K562 (cell line): ENCODE measurements around the gene HECW1. TPM values are rescaled to one million over a fixed set of nuclear protein-coding genes. Genes with fewer than 3 reads are reported as not detected.

Experiments
- ATAC-seq: fragments of 200-7000 bp; cut with Tn5 transposase; 3 replicates; pipeline ENCODE4 v1.9.1; 2020; ENCODE audit warnings: moderate library complexity
- BruUV-seq: library from RNA; stranded (reverse); fragments of 400-500 nt; replicated peaks from 2 replicates; lab custom pipeline; 2021; lab: Mats Ljungman, UMichigan
- CTCF ChIA-PET: fragments of 300-600 bp; formaldehyde crosslinking; extraction: SDS; loops from one replicate; lab custom pipeline; 2021; ENCODE audit warnings: low intra/inter-chr PET ratio; lab: Yijun Ruan, JAX
- POLR2A ChIA-PET: fragments of 300-600, 350-650 bp; sonication (Branson Sonifier 250); formaldehyde crosslinking; extraction: SDS; loops from one replicate; lab custom pipeline; 2021; ENCODE audit warnings: antibody characterized with exemption, inconsistent platforms; lab: Yijun Ruan, JAX
- DNase-seq, 4 experiments: peaks; one replicate each; pipeline versions ENCODE4 v3.0.0 to v3.0.0-alpha.2; 2011 to 2018; ENCODE audit warnings: low spot score in 3 of 4, mixed read lengths in 3 of 4; ENCODE audit errors: extremely low read depth in 1 of 4
- FAIRE-seq: peaks from 2 replicates; lab custom pipeline; 2011; peaks lifted over from hg19 to GRCh38; lab: Jason Lieb, UNC
- H2AFZ ChIP-seq: 2 replicates; pipeline ENCODE4 v1.6.0; 2011; ENCODE audit warnings: low read depth, low read length, control low read depth, inconsistent platforms
- H3K27ac ChIP-seq: fragments of 200-600 bp; 3 replicates; pipeline ENCODE4 v1.8.0; 2011; ENCODE audit warnings: low read depth, mild to moderate bottlenecking, control low read depth, inconsistent platforms, low read length, moderate library complexity, mixed read lengths; ENCODE audit errors: extremely low read depth
- H3K27me3 ChIP-seq, 2 experiments: fragments of 300-600 bp in 1 of 2; 2 replicates in 1 of 2; 3 replicates in 1 of 2; pipeline versions ENCODE4 v1.6.0 to v1.8.0; 2011; ENCODE audit warnings: inconsistent platforms in 2 of 2, low read length in 2 of 2, mild to moderate bottlenecking in 1 of 2, mixed read lengths in 1 of 2, moderate library complexity in 1 of 2; ENCODE audit not compliant: control insufficient read depth in 2 of 2, insufficient read depth in 2 of 2
- H3K36me3 ChIP-seq: fragments of 300-600 bp; 3 replicates; pipeline ENCODE4 v1.8.0; 2011; ENCODE audit warnings: mild to moderate bottlenecking, low read length, inconsistent platforms; ENCODE audit not compliant: control insufficient read depth, insufficient read depth
- H3K4me1 ChIP-seq, 2 experiments: fragments of 200-600 bp in 1 of 2; replicated peaks in 1 of 2; 2 replicates in 1 of 2; 3 replicates in 1 of 2; pipeline versions ENCODE4 v1.5.1 to v1.8.0; 2011; ENCODE audit warnings: inconsistent platforms in 2 of 2, low read length in 2 of 2, mild to moderate bottlenecking in 1 of 2, mixed read lengths in 1 of 2, moderate library complexity in 1 of 2; ENCODE audit not compliant: control insufficient read depth in 2 of 2, insufficient read depth in 2 of 2
- H3K4me2 ChIP-seq: 2 replicates; pipeline ENCODE4 v1.6.1; 2011; ENCODE audit warnings: low read length, control low read depth, inconsistent platforms, mixed read lengths; ENCODE audit not compliant: insufficient read depth
- H3K4me3 ChIP-seq: fragments of 200-600 bp; sonication (generic), shearing (Covaris generic); 2 replicates; pipeline ENCODE4 v1.5.1; 2016; ENCODE audit warnings: control low read depth, inconsistent platforms
- H3K79me2 ChIP-seq: fragments of 200-600 bp; 3 replicates; pipeline ENCODE4 v1.8.0; 2011; ENCODE audit warnings: low read length, inconsistent platforms; ENCODE audit not compliant: control insufficient read depth, insufficient read depth
- H3K9ac ChIP-seq, 2 experiments: 2 replicates each; pipeline versions ENCODE4 v1.6.0 to v1.6.1; 2011; ENCODE audit warnings: low read depth in 2 of 2, low read length in 2 of 2, control low read depth in 1 of 2, inconsistent platforms in 1 of 2, mild to moderate bottlenecking in 1 of 2, mixed read lengths in 1 of 2; ENCODE audit not compliant: insufficient read depth in 1 of 2
- H3K9me1 ChIP-seq: one replicate; pipeline ENCODE4 v1.6.0; 2011; ENCODE audit warnings: inconsistent platforms, mild to moderate bottlenecking, low read length, moderate library complexity; ENCODE audit not compliant: control insufficient read depth, insufficient read depth
- H3K9me3 ChIP-seq: replicated peaks from 2 replicates; pipeline ENCODE4 v1.5.1; 2011; ENCODE audit warnings: low read depth, low read length, inconsistent platforms; ENCODE audit not compliant: control insufficient read depth, insufficient read depth
- H4K20me1 ChIP-seq: replicated peaks from 2 replicates; pipeline ENCODE4 v1.6.1; 2011; ENCODE audit warnings: low read length, inconsistent platforms, mixed read lengths; ENCODE audit not compliant: control insufficient read depth, insufficient read depth
- HDAC6 ChIP-seq: IDR thresholded peaks from 2 replicates; pipeline ENCODE4 v1.6.1; 2012; ENCODE audit warnings: low read depth, mild to moderate bottlenecking, control low read depth, inconsistent platforms, low read length, moderate library complexity
- ZNF253 ChIP-seq: fragments of 250-450 bp; sonication (Bioruptor Pico); conservative IDR thresholded peaks from 2 replicates; pipeline ENCODE4 v1.6.1; 2021; ENCODE audit warnings: mild to moderate bottlenecking
- ZNF324 ChIP-seq: fragments of 250-450 bp; sonication (Bioruptor Pico); IDR thresholded peaks from 2 replicates; pipeline ENCODE4 v1.4.0; 2020; ENCODE audit warnings: mild to moderate bottlenecking
- ZNF551 ChIP-seq: fragments of 250-450 bp; sonication (Bioruptor Pico); IDR thresholded peaks from 2 replicates; pipeline ENCODE4 v1.5.0; 2021; ENCODE audit warnings: mild to moderate bottlenecking, moderate library complexity
- WGBS: fragments of 100-300 bp; shearing (Covaris generic); methylation state at CpG from one replicate; pipeline ENCODE4 v1.1.6; 2016; ENCODE audit warnings: low coverage, mixed read lengths; ENCODE audit not compliant: insufficient coverage; ENCODE audit errors: missing lambda C conversion rate; 5-methylcytosine and 5-hydroxymethylcytosine counted together
- in situ Hi-C: fragments of 300-500 bp; cut with MboI; formaldehyde crosslinking; loops from 4 replicates; pipeline ENCODE4 v1.15.0; 2018; ENCODE audit warnings: inconsistent platforms, mixed read lengths
- intact Hi-C: fragments of 100-400 bp; cut with micrococcal nuclease; formaldehyde crosslinking; loops from 2 replicates; pipeline ENCODE4 v1.14.2; 2022
- polyA plus RNA-seq, 8 experiments: library from polyadenylated mRNA; depleted of rRNA in 4 of 8; stranded (reverse) in 5 of 8; unstranded in 3 of 8; fragments of >200 nt; fragmentation: Nextera tagmentation in 2 of 8; fragmentation: Illumina TruSeq in 1 of 8; extraction: Ambion mirVana in 2 of 8; extraction: Trizol in 1 of 8; gene quantifications; 2 replicates each; pipeline versions ENCODE4 v1.2.1 to v1.2.3, GENCODE V29; 2011 to 2014; ENCODE audit warnings: inconsistent platforms in 1 of 8, missing spikeins in 1 of 8
- total RNA-seq, 7 experiments: library from RNA; depleted of rRNA in 6 of 7; stranded (reverse); fragments of >200 nt in 6 of 7; fragmentation: Illumina TruSeq in 2 of 7; extraction: Trizol in 2 of 7; gene quantifications; 2 replicates each; pipeline versions ENCODE4 v1.2.1 to v1.2.3, GENCODE V29; 2011 to 2021; ENCODE audit warnings: low replicate concordance in 1 of 7

Gene HECW1
- total and polyA plus RNA-seq, 9 of the 15 experiments (the other 6 are each of a cell fraction or from before 2014, with no cell fraction given): 0.07 to 0.31 (median 0.13) TPM; not detected in 4

DNA sequence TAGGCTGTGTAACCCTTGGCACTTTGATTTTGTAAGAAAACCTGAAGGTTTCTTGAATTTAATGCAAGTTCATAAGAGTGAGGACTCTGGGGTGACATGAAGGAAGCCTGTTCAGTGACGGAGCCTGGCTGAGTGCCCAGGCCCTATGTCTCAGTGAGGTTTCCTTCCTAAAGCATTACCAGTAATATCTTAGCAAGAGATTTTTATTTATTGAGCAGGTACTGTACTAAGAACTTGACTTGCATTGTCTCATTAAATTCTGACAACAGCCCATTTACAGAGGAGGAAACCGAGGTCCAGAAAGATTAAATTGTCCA is 197.2 kb downstream of the HECW1 start:
- Histone ChIP-seq H3K27me3 (peaks cover 21 to 28% of the 10 kb centered on the region in 2 experiments; a peak in 4 of 5 replicates), H3K4me3 (no peak overlapping the region), H4K20me1 (no peaks in the 10 kb centered on the region), H3K4me1 (peaks cover 0 to 3% of the 10 kb centered on the region in 2 experiments; a peak in 1 of 5 replicates), H3K79me2 (no peaks in the 10 kb centered on the region), H3K36me3 (no peaks in the 10 kb centered on the region), H2AFZ (no peak overlapping the region), H3K27ac (no peak overlapping the region), H3K9me3 (no peaks in the 10 kb centered on the region), H3K9me1 (no peaks in the 10 kb centered on the region), H3K4me2 (no peak overlapping the region), H3K9ac (no peak overlapping the region)
- ChIA-PET POLR2A (no interaction called here), CTCF (no interaction called here)
- no TSS peak for BruUV-seq
- intact Hi-C loops (no loop called here), in situ Hi-C loops (no loop called here)
- TF ChIP-seq ZNF324 (no peak), HDAC6 (no peak)
- no peak for ATAC-seq
- DNase-seq: no peak
- FAIRE-seq: no peak
- WGBS: 0% methylated on average over 2 of the region's 2 CpGs

DNA sequence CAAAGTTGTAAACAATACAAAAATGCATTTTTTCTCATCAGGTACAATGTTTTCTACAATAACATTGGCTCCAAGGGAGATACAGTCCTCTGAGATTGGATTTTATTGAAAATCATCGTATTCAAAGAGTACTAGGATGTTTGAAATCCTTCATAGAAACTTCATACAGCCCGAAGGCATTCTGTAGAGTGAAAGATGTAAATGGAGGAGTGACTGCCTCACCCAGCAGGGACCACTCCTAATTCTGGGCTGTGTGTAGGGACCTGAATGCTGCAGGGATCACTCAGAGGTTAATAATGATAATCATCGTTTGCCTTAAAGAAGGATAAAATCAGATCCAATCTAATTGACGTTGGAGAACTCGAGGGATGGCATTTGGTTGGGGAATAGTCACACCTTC is 198.6 kb downstream of the HECW1 start:
- H3K36me3 ChIP-seq: no peaks in the 10 kb centered on the region
- H3K4me3 ChIP-seq: no peak overlapping the region
- H3K27ac ChIP-seq: no peak overlapping the region
- H3K4me2 ChIP-seq: no peak overlapping the region
- no peak for DNase-seq
- no peaks in the 10 kb centered on the region for H3K9me1 ChIP-seq
- no peaks in the 10 kb centered on the region for H3K9me3 ChIP-seq
- WGBS: 0% methylated on average over 5 of the region's 5 CpGs
- TF ChIP-seq ZNF253 (no peak), ZNF551 (CRISPR knock-in tag) (no peak)
- peaks cover 19 to 25% of the 10 kb centered on the region in 2 experiments; a peak in 4 of 5 replicates for H3K27me3 ChIP-seq
- POLR2A ChIA-PET: no interaction called here
- CTCF ChIA-PET: no interaction called here
- peaks cover 0 to 3% of the 10 kb centered on the region in 2 experiments; a peak in 1 of 5 replicates for H3K4me1 ChIP-seq
- H4K20me1 ChIP-seq: no peaks in the 10 kb centered on the region
- no peaks in the 10 kb centered on the region for H3K79me2 ChIP-seq
- intact Hi-C loops (no loop called here), in situ Hi-C loops (no loop called here)
- H3K9ac ChIP-seq: no peak overlapping the region
- no peak overlapping the region for H2AFZ ChIP-seq
- FAIRE-seq: no peak
- no TSS peak for BruUV-seq
- no peak for ATAC-seq
